HG03175 (cell line): ENCODE data around the gene SOX3.

ENCODE experiments used
- ATAC-seq: cut with Tn5 transposase; IDR thresholded peaks from one replicate; pipeline ENCODE4 v1.9.1; 2021; ENCODE audit warnings: mild to moderate bottlenecking, moderate library complexity; ENCODE audit not compliant: unreplicated experiment

The SOX3 gene

GRCh38 chrX:140500441-140500840 lies 4.4 kb downstream of the SOX3 start:
- no peak for ATAC-seq

GRCh38 chrX:140495739-140496138 lies 9.1 kb downstream of the SOX3 start:
- ATAC-seq: no peak

- ATAC-seq: no peak
These were observed 12.5 kb downstream of the SOX3 start for GRCh38 chrX:140492066-140492994.

GRCh38 chrX:140480765-140481164 lies 24.1 kb downstream of the SOX3 start:
- no peak for ATAC-seq

DNA sequence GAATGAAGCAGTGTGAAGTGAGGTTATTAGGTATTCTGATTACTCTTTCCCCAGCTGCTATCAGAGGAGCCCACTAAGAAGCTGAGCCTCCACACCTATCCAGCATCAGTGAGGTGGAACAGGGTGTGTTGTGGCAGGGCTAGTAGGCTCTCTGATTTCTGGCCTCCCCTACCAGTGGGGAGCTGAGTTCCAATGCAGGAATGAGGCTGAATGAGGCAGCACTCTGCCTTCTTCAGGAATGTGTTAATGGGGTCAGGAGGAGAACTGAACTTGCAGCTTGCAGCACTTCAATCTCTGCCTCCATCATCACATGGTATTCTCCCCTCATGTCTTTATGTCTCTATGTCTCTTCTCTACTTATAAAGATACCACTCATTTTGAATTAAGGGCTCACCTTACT lies 26.9 kb downstream of the SOX3 start:
- no peak for ATAC-seq

- no peak for ATAC-seq
These were observed 29.8 kb downstream of the SOX3 start for GRCh38 chrX:140475025-140475424.

DNA sequence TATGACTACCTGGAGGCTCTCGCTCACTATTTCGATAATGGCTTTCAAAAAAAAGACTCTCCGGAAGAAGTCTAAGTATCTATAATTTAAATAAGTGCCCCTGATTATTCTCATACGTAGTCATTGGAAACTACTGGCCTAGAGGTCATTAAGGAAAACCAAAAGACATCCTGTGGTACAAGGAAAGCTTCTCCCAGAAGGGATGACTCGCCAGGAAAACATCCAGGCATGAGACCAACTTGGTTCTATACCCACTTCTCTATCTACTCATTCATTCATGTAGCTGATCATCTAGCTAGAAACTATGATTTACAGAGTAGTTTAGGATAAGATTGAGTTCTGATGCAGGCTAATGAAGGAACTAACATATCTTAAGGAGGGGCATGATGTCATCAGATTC lies 37.7 kb downstream of the SOX3 start:
- ATAC-seq: no peak
